Measurements from ENCODE around the gene MTX1. TPM values are rescaled to one million over a fixed set of nuclear protein-coding genes. Genes with fewer than 3 reads are reported as not detected.
A peak's percentile ranks its signal among the peaks of the same experiment; 100 is the strongest.

The MTX1 gene
- total RNA-seq, 1 experiment from 2014 or later = 69.1 TPM

GRCh38 chr1:155176544-155177071 is 31.9 kb upstream of the MTX1 start (continued):
- no peak for TF ChIP-seq REST (IDR thresholded peaks at IDR 0.05; ENCODE audit: low read depth)

- H3K9me2 ChIP-seq (ENCODE audit: insufficient read depth) = no peaks in the 10 kb centered on the region
- ChIA-PET POLR2A (interaction anchor here (1.9 kb wide), 1 partner anchor 17 kb away, joined by 4 read pairs; no protein-coding TSS in a partner anchor), CTCF (interaction anchor here (1.0 to 2.0 kb wide), 2 partner anchors 10 to 17 kb away, joined by 3 to 10 read pairs; no protein-coding TSS in a partner anchor), RAD21 (ENCODE audit: low non-redundant PET in 1 of 2, low total read pairs in 2 of 2, uncharacterized antibody in 2 of 2, unreplicated experiment in 2 of 2) (interaction anchor here in 1 of 2 experiments (1.1 kb wide), 1 partner anchor 16 kb away, joined by 3 read pairs; no protein-coding TSS in a partner anchor)
- no TSS peak for BruUV-seq (replicated peaks)
- peak overlapping the region; percentile 4; the same call in 1 of the 2 replicates for H3K4me2 ChIP-seq (ENCODE audit: low read length)
- no peaks in the 10 kb centered on the region for H3K27me3 ChIP-seq (ENCODE audit: insufficient read depth, low read length)
- intact Hi-C loops (cut with micrococcal nuclease) = loop anchor here (2.0 to 10.0 kb wide), 2 partner anchors 147 to 415 kb away; partner anchors contain the start of gene RUSC1
- no peaks in the 10 kb centered on the region; a peak in 1 of 4 replicates for H3K36me3 ChIP-seq (ENCODE audit: control insufficient read depth in 1 of 2, insufficient read depth in 2 of 2, low read length in 2 of 2)
- no peak overlapping the region for H3K9ac ChIP-seq (ENCODE audit: low read length)
- DNase-seq (ENCODE audit: low read depth, low spot score) = no peak
- H3K4me3 ChIP-seq (replicated peaks in 1 of 2; ENCODE audit: low read depth in 1 of 2, low read length in 2 of 2) = no peak overlapping the region
- H3K4me1 ChIP-seq (ENCODE audit: control insufficient read depth in 1 of 2, insufficient read depth in 2 of 2, low read length in 2 of 2) = peaks cover 0 to 36% of the 10 kb centered on the region in 2 experiments; a peak in 3 of 4 replicates
- ATAC-seq = no peak
- no peak overlapping the region; the same call in 1 of the 2 replicates for H3K27ac ChIP-seq (ENCODE audit: low read depth, low read length)
- no peaks in the 10 kb centered on the region for H3K9me3 ChIP-seq (ENCODE audit: control insufficient read depth in 1 of 2, insufficient read depth in 1 of 2, low read depth in 1 of 2, low read length in 2 of 2)
- H4K20me1 ChIP-seq (ENCODE audit: insufficient read depth) = no peaks in the 10 kb centered on the region
- TF ChIP-seq REST (IDR thresholded peaks at IDR 0.05; ENCODE audit: low read depth) = no peak
- no peak for TF ChIP-seq ZBTB33 (IDR thresholded peaks at IDR 0.05; ENCODE audit: extremely low read depth, insufficient replicate concordance, low read length)
- no peak for TF ChIP-seq ELF1 (IDR thresholded peaks at IDR 0.05; ENCODE audit: borderline replicate concordance, low read depth)
- TF ChIP-seq RAD21 (IDR thresholded peaks at IDR 0.05; ENCODE audit: low read depth) = no peak
- no peak for TF ChIP-seq ZNF274 (IDR thresholded peaks at IDR 0.05; ENCODE audit: low read depth, low read length)
- no peak for TF ChIP-seq POLR2A (IDR thresholded peaks at IDR 0.05; ENCODE audit: borderline replicate concordance, extremely low read depth, insufficient read depth, insufficient read length)
- TF ChIP-seq EZH2 (IDR thresholded peaks at IDR 0.05) = no peak
- H2AFZ ChIP-seq (ENCODE audit: low read depth, low read length, poor library complexity, severe bottlenecking) = no peak overlapping the region
- H3K79me2 ChIP-seq (ENCODE audit: insufficient read depth, low read length) = peaks cover 7% of the 10 kb centered on the region
Observed at GRCh38 chr1:155177192-155177917, 31.1 kb upstream of the MTX1 start.
